ENCODE data around the gene ZNF662.

- TF ChIP-seq CTCF (IDR thresholded peaks at IDR 0.05): no peak
- no peak for TF ChIP-seq EZH2 (IDR thresholded peaks at IDR 0.05)
- TF ChIP-seq EZH2phosphoT487 (IDR thresholded peaks at IDR 0.05): no peak
Observed at GRCh38 chr3:42926310-42926709, 20.4 kb downstream of the ZNF662 start.
